SH-SY5Y (cell line): ENCODE results near the gene STK24.

Source experiments
- GATA2 ChIP-seq: IDR thresholded peaks from 2 replicates; pipeline ENCODE4 v1.6.1; 2011; ENCODE audit warnings: mild to moderate bottlenecking, low read depth, low read length
- GATA3 ChIP-seq: IDR thresholded peaks from 2 replicates; pipeline ENCODE4 v1.6.1; 2011; ENCODE audit warnings: low read depth, mild to moderate bottlenecking, low read length, moderate library complexity

DNA sequence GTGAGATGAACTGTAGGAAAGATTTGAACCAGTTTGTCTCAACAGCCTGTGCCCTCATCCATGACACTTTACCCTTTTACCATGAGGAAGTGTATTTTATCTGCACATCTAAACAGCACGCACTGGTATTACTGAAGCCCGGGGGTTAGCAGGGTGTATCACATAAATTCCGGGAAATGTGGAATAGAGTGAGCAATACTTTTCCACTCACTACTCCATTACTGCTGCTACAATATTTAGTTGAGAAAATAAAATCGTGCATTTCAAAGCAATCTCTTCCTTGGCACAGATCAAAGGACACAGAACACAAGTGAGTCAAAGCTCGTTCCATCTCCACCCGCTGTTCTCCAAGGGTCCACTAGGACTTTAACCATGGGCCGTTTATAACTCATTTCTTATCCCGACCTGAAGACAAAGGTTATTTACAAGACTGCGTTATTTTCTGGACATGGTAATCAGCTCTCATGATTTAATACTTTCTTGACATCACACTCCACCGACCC, 35.2 kb downstream of the STK24 start:
- TF ChIP-seq GATA2 (peak; percentile 92), GATA3 (peak; percentile 94)
